ENCODE measurements around the gene ICAM3.

DNA sequence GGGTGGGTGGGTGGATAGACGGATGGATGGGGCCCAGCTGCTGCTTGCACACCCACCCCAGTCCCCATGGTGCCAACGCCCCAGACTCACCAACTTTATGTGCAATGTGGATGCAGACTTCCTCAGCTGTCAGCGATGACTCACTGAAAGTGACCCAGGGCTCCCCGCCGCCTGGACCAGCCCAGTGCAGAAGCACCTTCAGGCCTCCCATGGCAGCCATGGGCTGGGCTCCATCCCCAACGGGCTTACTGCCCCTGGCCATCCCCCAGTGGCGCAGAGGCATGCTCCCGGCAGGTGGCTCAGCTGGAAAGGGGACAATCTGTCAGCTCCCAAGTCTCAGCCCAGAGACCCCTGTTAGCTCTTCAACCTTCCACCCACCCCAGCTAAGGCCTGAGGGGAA lies 38.7 kb upstream of the ICAM3 start:
- no peak for TF ChIP-seq POLR2A (IDR thresholded peaks at IDR 0.05)
- TF ChIP-seq, protein P1, sequence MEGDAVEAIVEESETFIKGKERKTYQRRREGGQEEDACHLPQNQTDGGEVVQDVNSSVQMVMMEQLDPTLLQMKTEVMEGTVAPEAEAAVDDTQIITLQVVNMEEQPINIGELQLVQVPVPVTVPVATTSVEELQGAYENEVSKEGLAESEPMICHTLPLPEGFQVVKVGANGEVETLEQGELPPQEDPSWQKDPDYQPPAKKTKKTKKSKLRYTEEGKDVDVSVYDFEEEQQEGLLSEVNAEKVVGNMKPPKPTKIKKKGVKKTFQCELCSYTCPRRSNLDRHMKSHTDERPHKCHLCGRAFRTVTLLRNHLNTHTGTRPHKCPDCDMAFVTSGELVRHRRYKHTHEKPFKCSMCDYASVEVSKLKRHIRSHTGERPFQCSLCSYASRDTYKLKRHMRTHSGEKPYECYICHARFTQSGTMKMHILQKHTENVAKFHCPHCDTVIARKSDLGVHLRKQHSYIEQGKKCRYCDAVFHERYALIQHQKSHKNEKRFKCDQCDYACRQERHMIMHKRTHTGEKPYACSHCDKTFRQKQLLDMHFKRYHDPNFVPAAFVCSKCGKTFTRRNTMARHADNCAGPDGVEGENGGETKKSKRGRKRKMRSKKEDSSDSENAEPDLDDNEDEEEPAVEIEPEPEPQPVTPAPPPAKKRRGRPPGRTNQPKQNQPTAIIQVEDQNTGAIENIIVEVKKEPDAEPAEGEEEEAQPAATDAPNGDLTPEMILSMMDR (IDR thresholded peaks at IDR 0.05): no peak
- no peak for TF ChIP-seq POLR2AphosphoS5 (IDR thresholded peaks at IDR 0.05; ENCODE audit: insufficient read depth in 1 of 2, low read depth in 1 of 2)

Measured in vagina (tissue), 2 donors.